A673 (cell line): Measurements from ENCODE around the gene CD72. TPM values are rescaled to one million over a fixed set of nuclear protein-coding genes. Genes with fewer than 3 reads are reported as not detected.

ENCODE experiments used
- BruUV-seq: library from RNA; stranded (reverse); fragments of 400-500 nt; replicated peaks from 2 replicates; lab custom pipeline; 2021; lab: Mats Ljungman, UMichigan
- CTCF ChIA-PET: fragments of 300-600 bp; sonication (Branson Sonifier 250); formaldehyde crosslinking; loops from one replicate; lab custom pipeline; 2022; ENCODE audit warnings: antibody characterized with exemption; lab: Charles Lee
- POLR2A ChIA-PET: fragments of 300-600 bp; sonication (Branson Sonifier 250); formaldehyde crosslinking; loops from one replicate; lab custom pipeline; 2022; ENCODE audit warnings: antibody characterized with exemption; ENCODE audit not compliant: low non-redundant PET; lab: Charles Lee
- DNase-seq: peaks from one replicate; pipeline ENCODE4 v3.0.0-alpha.2; 2015; ENCODE audit warnings: low spot score
- H3K27ac ChIP-seq: fragments of 200-600 bp; sonication (generic); 2 replicates; pipeline ENCODE4 v1.5.1; 2016; ENCODE audit warnings: mixed run types, low read depth, mild to moderate bottlenecking, mixed read lengths, antibody characterized with exemption, low read length; ENCODE audit not compliant: poor library complexity, severe bottlenecking
- H3K27me3 ChIP-seq: fragments of 200-600 bp; sonication (generic); replicated peaks from 2 replicates; pipeline ENCODE4 v1.6.1; 2017; ENCODE audit warnings: mixed run types, low read depth, mild to moderate bottlenecking, mixed read lengths, antibody characterized with exemption, low read length; ENCODE audit not compliant: insufficient read depth, poor library complexity
- H3K36me3 ChIP-seq: fragments of 200-600 bp; sonication (generic); 2 replicates; pipeline ENCODE4 v1.6.1; 2016; ENCODE audit warnings: mixed run types, mild to moderate bottlenecking, mixed read lengths, antibody characterized with exemption, low read length; ENCODE audit not compliant: insufficient read depth, poor library complexity, severe bottlenecking
- H3K4me1 ChIP-seq: fragments of 200-600 bp; sonication (generic); 2 replicates; pipeline ENCODE4 v1.6.1; 2017; ENCODE audit warnings: mixed run types, mild to moderate bottlenecking, mixed read lengths, antibody characterized with exemption, low read length; ENCODE audit not compliant: insufficient read depth, poor library complexity, severe bottlenecking
- H3K4me3 ChIP-seq: fragments of 200-600 bp; sonication (generic); 2 replicates; pipeline ENCODE4 v1.5.1; 2016; ENCODE audit warnings: low read depth, mixed run types, mild to moderate bottlenecking, mixed read lengths, low read length; ENCODE audit not compliant: poor library complexity, severe bottlenecking
- H3K9me3 ChIP-seq: fragments of 200-600 bp; sonication (generic); 2 replicates; pipeline ENCODE4 v1.6.1; 2016; ENCODE audit warnings: mixed run types, low read depth, mild to moderate bottlenecking, mixed read lengths, antibody characterized with exemption, low read length; ENCODE audit not compliant: poor library complexity, severe bottlenecking
- CTCF ChIP-seq: fragments of 300-800, 200-600 bp; sonication (generic); conservative IDR thresholded peaks from 2 replicates; pipeline ENCODE4 v1.5.1; 2017; ENCODE audit warnings: low read depth, mild to moderate bottlenecking, antibody characterized with exemption, low read length, moderate library complexity, mixed read lengths
- EZH2 ChIP-seq: fragments of 200-600 bp; sonication (generic); IDR thresholded peaks from 2 replicates; pipeline ENCODE4 v1.6.1; 2017; ENCODE audit warnings: borderline replicate concordance, low read depth, mild to moderate bottlenecking, mixed read lengths, antibody characterized with exemption, low read length; ENCODE audit not compliant: poor library complexity, severe bottlenecking
- intact Hi-C: fragments of 100-400 bp; cut with micrococcal nuclease; formaldehyde crosslinking; loops from one replicate; pipeline ENCODE4 v1.10.0; 2022; ENCODE audit not compliant: unreplicated experiment
- total RNA-seq: library from RNA; stranded (reverse); gene quantifications from 2 replicates; pipeline ENCODE4 v1.2.3, GENCODE V29; 2021

Gene CD72
- total RNA-seq, 1 experiment from 2014 or later = not detected

DNA sequence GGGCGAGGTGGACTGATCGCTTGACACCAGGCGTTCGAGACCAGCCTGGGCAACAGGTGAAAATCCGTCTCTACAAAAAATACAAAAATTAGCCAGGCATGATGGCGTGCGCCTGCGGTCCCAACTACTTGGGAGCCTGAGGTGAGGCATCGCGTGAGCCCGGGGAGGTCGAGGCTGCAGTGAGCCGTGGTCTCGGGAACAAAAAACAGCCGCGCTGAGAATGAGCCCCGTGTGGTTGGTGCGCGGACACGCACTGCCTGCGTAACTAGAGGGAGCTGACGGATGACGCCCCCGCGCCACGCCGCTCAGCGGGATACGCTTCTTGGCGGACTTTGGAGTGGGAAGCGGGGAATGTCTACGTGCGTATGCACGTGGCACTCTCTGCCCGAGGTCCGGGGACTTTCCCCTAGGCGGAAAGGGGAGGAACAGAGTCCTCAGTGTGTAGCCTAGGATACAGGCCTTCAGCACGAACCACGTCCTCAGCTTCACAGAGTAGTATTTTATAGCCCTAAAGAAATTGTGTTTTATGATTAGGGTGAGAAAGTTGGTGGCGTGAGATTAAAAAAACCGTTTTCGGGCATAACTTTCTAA, 39.4 kb upstream of the CD72 start, which contains the start of gene RMRP:
Gene RMRP (minus strand): TSS at position 474 of the 591 bp plus-strand sequence.
- no TSS peak for BruUV-seq
- ChIA-PET CTCF (interaction anchor here (0.6 to 1.1 kb wide), 2 partner anchors 39 to 344 kb away, joined by 5 to 8 read pairs; no protein-coding TSS in a partner anchor), POLR2A (interaction anchor here (0.6 kb wide), 1 partner anchor 11 kb away, joined by 5 read pairs; no protein-coding TSS in a partner anchor)
- TF ChIP-seq EZH2 = no peak
- TF ChIP-seq CTCF = peak; percentile 30; the same call in 1 of the 2 replicates
- Histone ChIP-seq H3K27ac (peak within 1 kb of the TSS; percentile 97), H3K4me3 (peak within 1 kb of the TSS; percentile 74), H3K36me3 (peaks cover 27% of the 10 kb centered on the region), H3K4me1 (peaks cover 11% of the 10 kb centered on the region), H3K9me3 (no peaks in the 10 kb centered on the region), H3K27me3 (no peaks in the 10 kb centered on the region)
- intact Hi-C loops = loop anchor here (1.0 to 5.0 kb wide), 4 partner anchors 11 to 540 kb away; partner anchors contain the start of genes ATOSB, CREB3, SPAG8 and TLN1
- peak; percentile 100 for DNase-seq

DNA sequence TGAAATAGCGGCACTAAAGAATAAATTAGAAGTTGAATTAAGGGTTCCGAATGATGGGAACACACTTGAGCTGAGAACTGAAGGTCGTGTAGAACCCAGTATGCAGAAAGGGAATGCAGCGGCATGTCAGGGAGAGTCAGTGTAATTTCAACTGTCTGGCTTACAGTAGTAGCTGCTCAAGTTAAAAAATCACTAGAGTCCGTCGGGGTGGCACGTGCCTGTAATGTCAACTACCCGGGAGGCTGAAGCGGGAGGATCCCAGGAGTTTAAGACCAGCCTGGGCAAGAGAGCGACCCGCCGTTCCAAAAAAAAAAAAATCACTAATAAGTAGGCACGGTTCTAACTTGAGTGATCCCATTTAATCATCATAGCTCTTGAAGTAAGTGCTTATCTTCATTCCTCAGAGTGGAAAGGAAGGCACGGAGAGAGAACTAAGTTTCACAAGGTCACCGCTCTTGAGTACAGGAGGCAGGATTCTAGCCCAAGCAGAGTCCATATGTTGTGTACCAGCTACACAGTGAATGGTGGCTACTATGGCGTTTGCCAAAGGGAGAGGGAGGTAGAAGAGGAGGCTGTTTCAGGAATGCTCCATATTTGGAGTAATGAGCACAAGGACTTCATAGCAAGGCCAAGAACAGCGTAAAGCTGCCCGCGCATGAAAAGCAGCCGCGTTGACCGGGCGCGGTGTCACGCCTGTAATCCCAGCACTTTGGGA, 38.8 kb upstream of the CD72 start:
- Histone ChIP-seq H3K4me3 (peak overlapping the region; percentile 74), H3K27ac (peak overlapping the region; percentile 97), H3K4me1 (peaks cover 11% of the 10 kb centered on the region), H3K27me3 (no peaks in the 10 kb centered on the region), H3K36me3 (peaks cover 21% of the 10 kb centered on the region), H3K9me3 (no peaks in the 10 kb centered on the region)
- intact Hi-C loops = loop anchor here (5.0 kb wide), 3 partner anchors 75 to 540 kb away; partner anchors contain the start of genes ATOSB, CREB3, SPAG8 and TLN1
- TF ChIP-seq EZH2 = no peak
- no TSS peak for BruUV-seq
- CTCF ChIA-PET = interaction anchor here (0.7 to 1.1 kb wide), 2 partner anchors 40 to 180 kb away, joined by 3 to 8 read pairs; no protein-coding TSS in a partner anchor
- POLR2A ChIA-PET = no interaction called here
- DNase-seq = peak; percentile 46

DNA sequence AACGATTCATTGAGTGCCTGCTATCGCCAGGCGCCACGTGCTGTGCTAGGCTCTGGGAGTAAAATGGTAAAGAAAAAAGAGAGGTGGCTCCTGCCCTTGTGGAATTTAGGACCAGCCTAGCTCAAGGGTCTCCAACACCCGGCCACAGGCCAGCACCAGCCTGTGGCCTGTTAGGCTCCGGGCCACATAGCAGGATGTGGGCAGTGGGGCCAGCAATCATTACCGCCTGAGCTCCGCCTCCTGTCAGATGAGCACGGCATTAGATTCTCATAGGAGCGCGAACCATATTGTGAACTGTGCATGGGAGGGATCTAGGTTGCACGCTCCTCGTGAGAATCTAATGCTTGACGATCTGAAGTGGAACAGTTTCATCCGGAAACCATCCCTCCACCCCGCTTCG, 38.1 kb upstream of the CD72 start:
- no peaks in the 10 kb centered on the region for H3K9me3 ChIP-seq
- intact Hi-C loops = loop anchor here (5.0 kb wide), 3 partner anchors 76 to 539 kb away; partner anchors contain the start of genes ATOSB, CREB3, SPAG8 and TLN1
- H3K4me3 ChIP-seq = no peak overlapping the region
- CTCF ChIA-PET = no interaction called here
- no peak overlapping the region for H3K27ac ChIP-seq
- TF ChIP-seq CTCF (no peak), EZH2 (no peak)
- POLR2A ChIA-PET = no interaction called here
- DNase-seq = no peak
- H3K27me3 ChIP-seq = no peaks in the 10 kb centered on the region
- no TSS peak for BruUV-seq
- H3K4me1 ChIP-seq = peaks cover 11% of the 10 kb centered on the region
- peaks cover 15% of the 10 kb centered on the region for H3K36me3 ChIP-seq
